Keratinocyte (primary cell): ENCODE results near the gene IL17REL.

Experiments used
- EZH2 ChIP-seq: IDR thresholded peaks from one replicate; pipeline ENCODE4 v1.6.1; 2012; ENCODE audit warnings: inconsistent platforms, mild to moderate bottlenecking, low read length, moderate library complexity
- TF ChIP-seq, protein P1 (sequence below), 3 experiments: IDR thresholded peaks in 1 of 3; conservative IDR thresholded peaks in 1 of 3; optimal IDR thresholded peaks in 1 of 3; 2 replicates in 2 of 3; 3 replicates in 1 of 3; pipeline versions ENCODE3 to v1.5.1; 2011; ENCODE audit warnings: low read length in 3 of 3, mild to moderate bottlenecking in 3 of 3, moderate library complexity in 2 of 3, control low read depth in 1 of 3, inconsistent platforms in 1 of 3; ENCODE audit not compliant: insufficient read depth in 2 of 3; ENCODE audit errors: extremely low read depth in 1 of 3

DNA sequence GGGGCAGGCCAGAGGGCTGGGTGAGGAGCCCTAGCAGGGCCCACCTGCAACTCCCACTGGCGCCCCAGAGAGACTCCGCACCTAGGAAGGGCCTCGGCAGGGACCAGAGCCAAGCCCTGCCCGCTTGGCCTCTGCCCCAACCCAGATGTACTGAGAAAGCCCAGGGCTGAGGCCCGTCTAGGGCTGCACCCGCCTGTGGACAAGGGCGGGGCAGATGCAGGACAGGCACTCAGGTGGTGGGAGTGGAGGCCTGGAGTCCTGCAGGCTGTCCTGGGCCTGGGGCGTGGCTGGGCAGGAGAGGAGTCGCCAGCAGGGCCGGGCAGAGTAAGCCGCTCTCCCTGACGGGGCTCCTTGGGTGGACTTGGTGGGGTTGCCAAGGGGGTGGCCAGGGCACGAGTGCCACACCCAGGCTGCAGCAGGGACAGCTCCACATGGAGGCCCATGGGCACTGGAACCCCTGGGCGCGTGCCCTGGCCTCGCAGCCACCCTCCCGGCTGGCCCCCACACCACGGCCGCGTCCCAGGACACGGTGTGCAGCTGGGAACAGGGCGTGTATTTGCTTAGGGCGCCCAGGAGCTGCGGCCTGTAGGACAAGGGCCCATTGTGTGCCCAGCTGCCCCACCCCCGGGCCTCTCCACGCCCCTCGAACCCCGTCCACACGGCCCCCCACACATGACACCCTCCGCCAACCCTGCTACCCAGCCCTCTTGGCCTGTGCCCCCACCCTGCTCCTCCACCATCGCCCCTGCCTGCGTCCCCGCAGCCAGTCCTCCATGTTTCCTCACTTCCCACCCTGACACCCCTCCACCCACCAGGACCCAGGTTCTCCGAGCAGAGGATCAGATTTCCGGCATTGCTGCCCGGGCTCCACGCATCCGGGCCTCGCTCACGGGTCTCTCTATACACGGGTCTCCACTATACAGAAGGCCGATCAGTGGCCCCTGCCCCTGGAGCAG lies 63.3 kb downstream of the IL17REL start:
- TF ChIP-seq, protein P1, sequence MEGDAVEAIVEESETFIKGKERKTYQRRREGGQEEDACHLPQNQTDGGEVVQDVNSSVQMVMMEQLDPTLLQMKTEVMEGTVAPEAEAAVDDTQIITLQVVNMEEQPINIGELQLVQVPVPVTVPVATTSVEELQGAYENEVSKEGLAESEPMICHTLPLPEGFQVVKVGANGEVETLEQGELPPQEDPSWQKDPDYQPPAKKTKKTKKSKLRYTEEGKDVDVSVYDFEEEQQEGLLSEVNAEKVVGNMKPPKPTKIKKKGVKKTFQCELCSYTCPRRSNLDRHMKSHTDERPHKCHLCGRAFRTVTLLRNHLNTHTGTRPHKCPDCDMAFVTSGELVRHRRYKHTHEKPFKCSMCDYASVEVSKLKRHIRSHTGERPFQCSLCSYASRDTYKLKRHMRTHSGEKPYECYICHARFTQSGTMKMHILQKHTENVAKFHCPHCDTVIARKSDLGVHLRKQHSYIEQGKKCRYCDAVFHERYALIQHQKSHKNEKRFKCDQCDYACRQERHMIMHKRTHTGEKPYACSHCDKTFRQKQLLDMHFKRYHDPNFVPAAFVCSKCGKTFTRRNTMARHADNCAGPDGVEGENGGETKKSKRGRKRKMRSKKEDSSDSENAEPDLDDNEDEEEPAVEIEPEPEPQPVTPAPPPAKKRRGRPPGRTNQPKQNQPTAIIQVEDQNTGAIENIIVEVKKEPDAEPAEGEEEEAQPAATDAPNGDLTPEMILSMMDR (optimal IDR thresholded peaks at IDR 0.05 in 1 of 3, IDR thresholded peaks at IDR 0.05 in 1 of 3, conservative IDR thresholded peaks at IDR 0.05 in 1 of 3; ENCODE audit: extremely low read depth in 1 of 3, insufficient read depth in 2 of 3, low read length in 3 of 3) = no peak
- no peak for TF ChIP-seq EZH2
